Astrocyte (in vitro differentiated cells and primary cell): Measurements from ENCODE around the gene GOT1. TPM values are rescaled to one million over a fixed set of nuclear protein-coding genes. Genes with fewer than 3 reads are reported as not detected.

Source experiments
- DNase-seq: peaks from one replicate; pipeline ENCODE4 v3.0.0-alpha.2; 2010; ENCODE audit warnings: low read depth
- FAIRE-seq: peaks from 2 replicates; lab custom pipeline; 2011; peaks lifted over from hg19 to GRCh38; lab: Jason Lieb, UNC
- H2AFZ ChIP-seq: 2 replicates; pipeline ENCODE4 v1.6.0; 2012; ENCODE audit warnings: low read depth, low read length, inconsistent platforms
- H3K27ac ChIP-seq: 2 replicates; pipeline ENCODE4 v1.5.1; 2011; ENCODE audit warnings: low read depth, low read length, inconsistent platforms
- H3K27me3 ChIP-seq: 2 replicates; pipeline ENCODE4 v1.6.0; 2011; ENCODE audit warnings: low read length, inconsistent platforms; ENCODE audit not compliant: insufficient read depth
- H3K36me3 ChIP-seq: 2 replicates; pipeline ENCODE4 v1.5.1; 2011; ENCODE audit warnings: low read length, inconsistent platforms; ENCODE audit not compliant: insufficient read depth
- H3K4me1 ChIP-seq: 2 replicates; pipeline ENCODE4 v1.5.1; 2011; ENCODE audit warnings: low read length, inconsistent platforms; ENCODE audit not compliant: insufficient read depth
- H3K4me2 ChIP-seq: 2 replicates; pipeline ENCODE4 v1.6.0; 2012; ENCODE audit warnings: low read length, inconsistent platforms
- H3K4me3 ChIP-seq: 2 replicates; pipeline ENCODE4 v1.5.1; 2011; ENCODE audit warnings: low read depth, mild to moderate bottlenecking, low read length, inconsistent platforms; ENCODE audit not compliant: insufficient read depth
- H3K79me2 ChIP-seq: 2 replicates; pipeline ENCODE4 v1.6.0; 2012; ENCODE audit warnings: mild to moderate bottlenecking, low read length, inconsistent platforms; ENCODE audit not compliant: insufficient read depth
- H3K9ac ChIP-seq: 2 replicates; pipeline ENCODE4 v1.6.0; 2012; ENCODE audit warnings: mild to moderate bottlenecking, low read length, inconsistent platforms
- H3K9me3 ChIP-seq: 2 replicates; pipeline ENCODE4 v1.5.1; 2012; ENCODE audit warnings: low read depth, mild to moderate bottlenecking, low read length, inconsistent platforms; ENCODE audit not compliant: insufficient read depth
- H4K20me1 ChIP-seq: 2 replicates; pipeline ENCODE4 v1.6.0; 2012; ENCODE audit warnings: low read length, inconsistent platforms; ENCODE audit not compliant: insufficient read depth
- H3K27ac Mint-ChIP-seq: one replicate; pipeline ENCODE4 v1.8.0; 2021; ENCODE audit warnings: mild to moderate bottlenecking, mixed read lengths; ENCODE audit not compliant: unreplicated experiment
- H3K27me3 Mint-ChIP-seq: one replicate; pipeline ENCODE4 v1.8.0; 2021; ENCODE audit warnings: low read depth, mixed read lengths; ENCODE audit not compliant: unreplicated experiment
- H3K36me3 Mint-ChIP-seq: one replicate; pipeline ENCODE4 v1.8.0; 2021; ENCODE audit warnings: low read depth, mixed read lengths; ENCODE audit not compliant: unreplicated experiment
- H3K4me1 Mint-ChIP-seq: one replicate; pipeline ENCODE4 v1.8.0; 2021; ENCODE audit warnings: low read depth, mixed read lengths; ENCODE audit not compliant: unreplicated experiment
- H3K4me3 Mint-ChIP-seq: one replicate; pipeline ENCODE4 v1.8.0; 2021; ENCODE audit warnings: mild to moderate bottlenecking, moderate library complexity, mixed read lengths; ENCODE audit not compliant: unreplicated experiment
- H3K9me3 Mint-ChIP-seq: one replicate; pipeline ENCODE4 v1.8.0; 2021; ENCODE audit warnings: mild to moderate bottlenecking, mixed read lengths; ENCODE audit not compliant: unreplicated experiment
- CTCF ChIP-seq: IDR thresholded peaks from 2 replicates; pipeline ENCODE4 v1.5.1; 2011; ENCODE audit warnings: low read depth, mild to moderate bottlenecking, inconsistent platforms, low read length, moderate library complexity; ENCODE audit not compliant: insufficient read depth
- EZH2 ChIP-seq: IDR thresholded peaks from 2 replicates; pipeline ENCODE4 v1.6.1; 2012; ENCODE audit warnings: mild to moderate bottlenecking, low read length, inconsistent platforms; ENCODE audit not compliant: insufficient read depth
- total RNA-seq: library from RNA; stranded (reverse); gene quantifications from 2 replicates; pipeline ENCODE4 v1.2.1, GENCODE V29; 2021

The GOT1 gene
- total RNA-seq, 1 donor from 2014 or later = 46.8 TPM

GRCh38 chr10:99410146-99410545 is 20.3 kb downstream of the GOT1 start:
- no peak for DNase-seq
- H3K36me3 ChIP-seq = peaks cover 8% of the 10 kb centered on the region
- H3K4me1 Mint-ChIP-seq = no peaks in the 10 kb centered on the region
- H3K9ac ChIP-seq = no peak overlapping the region
- peaks cover 6% of the 10 kb centered on the region for H4K20me1 ChIP-seq
- no peak for TF ChIP-seq CTCF
- no peak for TF ChIP-seq EZH2
- H3K79me2 ChIP-seq = peaks cover 4% of the 10 kb centered on the region
- H3K27me3 ChIP-seq = no peaks in the 10 kb centered on the region
- no peak overlapping the region for H3K27ac ChIP-seq
- no peak for FAIRE-seq
- H3K36me3 Mint-ChIP-seq = peaks cover 16% of the 10 kb centered on the region
- no peak overlapping the region for H3K4me2 ChIP-seq
- no peak overlapping the region for H3K4me3 ChIP-seq
- no peaks in the 10 kb centered on the region for H3K27me3 Mint-ChIP-seq
- H2AFZ ChIP-seq = no peak overlapping the region
- H3K27ac Mint-ChIP-seq = no peak overlapping the region
- no peaks in the 10 kb centered on the region for H3K9me3 ChIP-seq
- no peak overlapping the region for H3K4me3 Mint-ChIP-seq
- no peaks in the 10 kb centered on the region for H3K9me3 Mint-ChIP-seq
- no peaks in the 10 kb centered on the region for H3K4me1 ChIP-seq

- no peak overlapping the region for H3K4me3 ChIP-seq
- H3K9me3 ChIP-seq = no peaks in the 10 kb centered on the region
- peaks cover 4% of the 10 kb centered on the region for H3K79me2 ChIP-seq
- H3K36me3 Mint-ChIP-seq = peaks cover 34% of the 10 kb centered on the region
- H3K27ac ChIP-seq = no peak overlapping the region
- FAIRE-seq = no peak
- H3K4me2 ChIP-seq = no peak overlapping the region
- TF ChIP-seq CTCF = no peak
- TF ChIP-seq EZH2 = no peak
- H3K4me3 Mint-ChIP-seq = no peak overlapping the region
- H3K27ac Mint-ChIP-seq = no peak overlapping the region
- H3K27me3 Mint-ChIP-seq = no peaks in the 10 kb centered on the region
- H3K4me1 Mint-ChIP-seq = no peaks in the 10 kb centered on the region
- no peak overlapping the region for H3K9ac ChIP-seq
- H3K36me3 ChIP-seq = peaks cover 8% of the 10 kb centered on the region
- H3K9me3 Mint-ChIP-seq = no peaks in the 10 kb centered on the region
- no peaks in the 10 kb centered on the region for H4K20me1 ChIP-seq
- DNase-seq = no peak
- no peak overlapping the region for H2AFZ ChIP-seq
- no peaks in the 10 kb centered on the region for H3K27me3 ChIP-seq
- no peaks in the 10 kb centered on the region for H3K4me1 ChIP-seq
Observed at GRCh38 chr10:99406149-99406548, 24.3 kb downstream of the GOT1 start.

GRCh38 chr10:99403674-99404073 is 26.8 kb downstream of the GOT1 start:
- Mint-ChIP-seq H3K36me3 (peaks cover 36% of the 10 kb centered on the region), H3K4me3 (no peak overlapping the region), H3K9me3 (no peaks in the 10 kb centered on the region), H3K4me1 (no peaks in the 10 kb centered on the region), H3K27ac (no peak overlapping the region), H3K27me3 (no peaks in the 10 kb centered on the region)
- no peaks in the 10 kb centered on the region for H4K20me1 ChIP-seq
- no peak overlapping the region for H3K27ac ChIP-seq
- H3K9ac ChIP-seq = no peak overlapping the region
- H3K36me3 ChIP-seq = peaks cover 8% of the 10 kb centered on the region
- no peak for TF ChIP-seq EZH2
- no peak for TF ChIP-seq CTCF
- H3K79me2 ChIP-seq = no peaks in the 10 kb centered on the region
- H3K4me2 ChIP-seq = no peak overlapping the region
- FAIRE-seq (no peak), DNase-seq (no peak)
- H3K9me3 ChIP-seq = no peaks in the 10 kb centered on the region
- no peak overlapping the region for H2AFZ ChIP-seq
- no peaks in the 10 kb centered on the region for H3K4me1 ChIP-seq
- H3K4me3 ChIP-seq = no peak overlapping the region
- no peaks in the 10 kb centered on the region for H3K27me3 ChIP-seq
